Measurements from ENCODE around the gene SAMD5. TPM values are rescaled to one million over a fixed set of nuclear protein-coding genes. Genes with fewer than 3 reads are reported as not detected.

SAMD5 gene
- polyA plus RNA-seq, 6 donors from 2014 or later = not detected

DNA sequence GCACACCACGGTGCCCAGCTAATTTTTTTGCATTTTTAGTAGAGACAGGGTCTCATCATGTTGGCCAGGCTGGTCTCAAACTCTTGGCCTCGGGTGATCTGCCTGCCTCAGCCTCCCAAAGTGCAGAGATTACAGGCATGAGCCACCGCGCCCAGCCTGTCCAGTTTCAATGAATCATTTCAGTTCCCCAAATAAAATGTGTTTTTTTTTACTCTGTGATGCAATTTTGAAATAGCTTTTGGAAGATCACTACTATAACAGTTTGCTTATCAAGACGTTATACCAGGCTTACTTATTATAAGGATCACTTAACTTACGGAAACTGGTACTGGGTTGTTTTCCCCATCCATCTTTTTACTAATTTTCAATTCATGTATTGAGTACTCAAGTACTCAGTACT lies 80.0 kb downstream of the SAMD5 start:
- H3K4me3 Mint-ChIP-seq = no peak overlapping the region
- no peaks in the 10 kb centered on the region for H3K27me3 Mint-ChIP-seq
- no peaks in the 10 kb centered on the region for H3K36me3 Mint-ChIP-seq
- DNase-seq (no peak), ATAC-seq (ENCODE audit: low read depth in 2 of 2) (no peak)
- no peaks in the 10 kb centered on the region for H3K4me1 Mint-ChIP-seq
- no peak overlapping the region for H3K27ac Mint-ChIP-seq
- peaks cover 0 to 3% (median 0%) of the 10 kb centered on the region in 7 donors for H3K9me3 Mint-ChIP-seq

DNA sequence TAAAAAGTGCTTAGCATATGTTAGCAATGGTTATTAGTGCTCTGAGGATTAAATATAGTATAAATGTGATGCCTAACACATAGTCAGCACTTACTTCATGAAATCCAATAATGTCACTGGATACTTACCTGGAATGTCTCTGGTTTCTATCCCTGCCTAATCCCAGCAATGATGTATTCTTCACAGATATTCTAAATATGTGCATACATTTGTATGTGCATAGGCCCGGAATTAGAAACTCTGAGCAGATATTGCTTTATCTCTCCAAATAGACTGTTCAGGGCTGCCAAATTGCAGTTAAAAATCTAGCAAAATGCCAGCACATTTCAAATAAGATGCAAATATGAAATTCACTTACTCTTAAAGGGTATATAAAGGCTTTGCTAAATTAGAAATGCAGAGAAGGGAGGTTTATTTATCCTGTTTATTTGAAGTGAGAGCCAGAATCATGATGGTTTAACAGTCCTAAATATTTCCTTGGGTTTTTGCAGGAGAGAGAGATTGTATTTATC lies 81.3 kb downstream of the SAMD5 start:
- no peak for DNase-seq
- Mint-ChIP-seq H3K4me1 (no peaks in the 10 kb centered on the region), H3K9me3 (peaks cover 0 to 3% (median 0%) of the 10 kb centered on the region in 7 donors), H3K4me3 (no peak overlapping the region), H3K36me3 (no peaks in the 10 kb centered on the region), H3K27ac (no peak overlapping the region), H3K27me3 (no peaks in the 10 kb centered on the region)
- no peak for ATAC-seq (ENCODE audit: low read depth in 2 of 2)

DNA sequence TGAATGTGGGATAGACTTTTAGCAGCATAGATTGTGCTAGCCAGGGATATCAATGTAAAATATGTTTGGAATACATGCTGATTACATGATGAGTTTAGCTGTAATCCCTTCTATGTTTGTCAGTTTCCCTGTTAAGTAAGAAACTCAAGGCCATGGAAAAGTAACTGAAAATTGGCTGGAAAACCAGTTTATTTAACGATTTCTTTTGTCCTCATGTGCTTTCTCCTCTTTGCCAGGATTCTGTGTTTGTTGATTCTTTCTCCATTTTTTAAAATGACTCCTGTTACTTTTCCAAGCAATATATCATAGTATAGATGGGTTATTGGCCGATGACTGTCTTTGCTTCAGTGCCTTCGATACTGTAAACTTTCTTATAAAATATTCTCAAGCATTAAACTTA lies 87.5 kb downstream of the SAMD5 start:
- Mint-ChIP-seq H3K9me3 (peaks cover 0 to 6% (median 0%) of the 10 kb centered on the region in 7 donors), H3K27me3 (peaks cover 0 to 7% (median 5%) of the 10 kb centered on the region in 3 donors), H3K36me3 (no peaks in the 10 kb centered on the region), H3K4me3 (no peak overlapping the region), H3K27ac (no peak overlapping the region), H3K4me1 (no peaks in the 10 kb centered on the region)
- ATAC-seq (ENCODE audit: low read depth in 2 of 2) = no peak
- no peak for DNase-seq

DNA sequence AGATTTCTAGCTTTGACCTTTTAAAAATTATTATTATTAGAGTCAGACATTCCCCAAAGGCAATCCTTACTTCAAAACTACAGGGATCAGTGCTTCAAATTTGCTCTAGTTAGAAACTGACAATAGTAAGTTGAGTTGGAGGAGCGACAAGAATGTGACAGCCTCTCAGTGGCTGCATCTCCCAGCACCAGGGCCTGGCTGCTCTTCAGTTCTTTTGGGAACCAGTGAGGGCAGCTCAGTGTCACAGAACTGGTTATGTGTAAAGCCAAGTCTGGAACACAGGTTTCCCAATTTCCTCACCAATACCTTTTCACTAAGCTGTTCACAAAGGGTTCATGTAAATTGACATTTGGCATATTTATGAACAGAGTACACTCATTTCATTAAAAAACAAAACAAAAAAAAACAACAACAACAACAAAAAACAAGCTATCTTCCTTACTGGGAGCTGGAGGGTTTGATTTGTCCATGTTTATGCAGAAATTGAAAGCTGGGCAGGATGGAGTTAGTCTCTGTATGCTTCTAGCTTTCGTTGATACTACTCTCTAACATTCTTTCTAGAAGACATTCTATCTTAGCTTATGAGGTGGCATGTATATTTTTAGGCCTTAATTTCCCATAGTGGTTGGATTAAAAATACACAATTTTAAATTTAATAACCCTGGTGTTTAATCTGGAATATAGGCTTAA lies 95.0 kb downstream of the SAMD5 start:
- ATAC-seq (ENCODE audit: low read depth in 2 of 2) (no peak), DNase-seq (no peak)
- Mint-ChIP-seq H3K36me3 (no peaks in the 10 kb centered on the region), H3K27ac (no peak overlapping the region), H3K4me1 (no peaks in the 10 kb centered on the region), H3K27me3 (peaks cover 0 to 9% (median 7%) of the 10 kb centered on the region in 3 donors), H3K4me3 (no peak overlapping the region), H3K9me3 (peaks cover 0 to 7% (median 0%) of the 10 kb centered on the region in 7 donors)

DNA sequence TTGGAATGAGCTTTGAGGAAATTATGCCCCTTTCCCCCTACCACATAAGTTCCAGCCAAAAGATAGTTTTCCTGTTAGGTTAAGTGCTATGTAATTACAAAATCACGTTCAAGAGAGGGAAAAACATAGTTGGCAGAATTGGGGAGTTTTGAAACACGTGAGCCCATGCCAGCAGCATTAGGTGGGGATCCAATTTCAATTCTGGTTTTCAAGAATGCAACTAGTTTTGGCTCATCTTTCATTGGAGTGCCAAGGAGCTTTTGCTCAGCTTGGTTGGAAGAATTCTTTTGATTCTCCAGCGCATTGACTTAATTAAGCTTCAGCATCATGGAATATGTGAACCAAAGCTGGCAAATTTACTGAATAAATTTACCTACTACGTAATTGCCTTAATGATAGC lies 95.9 kb downstream of the SAMD5 start:
- ATAC-seq (ENCODE audit: low read depth in 2 of 2) = no peak
- Mint-ChIP-seq H3K27ac (no peak overlapping the region), H3K9me3 (peaks cover 0 to 5% (median 0%) of the 10 kb centered on the region in 7 donors), H3K4me1 (no peaks in the 10 kb centered on the region), H3K36me3 (no peaks in the 10 kb centered on the region), H3K27me3 (peaks cover 0 to 9% (median 7%) of the 10 kb centered on the region in 3 donors), H3K4me3 (no peak overlapping the region)
- no peak for DNase-seq

DNA sequence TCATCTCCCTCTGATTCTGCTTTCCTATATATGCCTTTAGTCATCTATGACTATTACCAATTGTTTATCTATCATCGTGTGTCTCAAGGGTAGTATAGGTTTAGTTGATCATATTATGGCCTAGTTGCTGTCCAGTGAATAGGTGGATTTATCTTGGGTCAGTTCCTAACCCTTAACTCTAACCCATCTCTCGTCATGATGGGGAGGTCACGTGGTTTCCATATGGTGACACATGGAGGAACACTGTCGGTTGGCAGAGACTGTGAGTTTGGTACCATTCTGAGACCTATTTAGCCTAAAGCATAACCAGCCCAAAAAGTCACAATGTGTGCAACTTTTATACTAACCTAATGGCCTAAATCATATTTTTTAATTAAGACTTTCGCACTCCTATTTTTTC lies 103.5 kb downstream of the SAMD5 start:
- no peak for ATAC-seq (ENCODE audit: low read depth in 2 of 2)
- Mint-ChIP-seq H3K27me3 (no peaks in the 10 kb centered on the region), H3K36me3 (no peaks in the 10 kb centered on the region), H3K9me3 (peaks cover 0 to 5% (median 3%) of the 10 kb centered on the region in 7 donors), H3K4me1 (no peaks in the 10 kb centered on the region), H3K4me3 (no peak overlapping the region), H3K27ac (no peak overlapping the region)
- no peak for DNase-seq

DNA sequence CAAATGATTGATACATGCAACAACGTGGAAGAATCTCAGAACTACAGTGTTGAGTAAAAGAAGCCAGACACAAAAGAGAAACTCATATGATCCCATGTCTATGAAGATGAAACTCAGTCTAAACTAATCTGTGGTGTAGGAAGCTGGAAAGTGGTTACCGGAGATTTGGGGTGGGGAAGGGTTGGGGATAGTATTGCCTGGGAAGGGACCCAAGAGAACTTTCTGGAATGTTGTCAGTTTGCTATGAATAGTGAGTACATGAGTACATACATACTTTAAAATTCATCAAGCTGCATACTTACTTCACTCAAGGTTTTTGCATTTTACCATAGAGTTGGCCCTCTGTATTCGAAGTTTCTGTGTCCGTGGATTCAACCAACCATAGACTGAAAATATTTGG lies 106.0 kb downstream of the SAMD5 start:
- no peak for ATAC-seq (ENCODE audit: low read depth in 2 of 2)
- H3K4me1 Mint-ChIP-seq = no peaks in the 10 kb centered on the region
- DNase-seq = no peak
- no peak overlapping the region for H3K27ac Mint-ChIP-seq
- H3K36me3 Mint-ChIP-seq = no peaks in the 10 kb centered on the region
- H3K9me3 Mint-ChIP-seq = peaks cover 0 to 9% (median 2%) of the 10 kb centered on the region in 7 donors
- H3K4me3 Mint-ChIP-seq = no peak overlapping the region
- H3K27me3 Mint-ChIP-seq = peaks cover 0 to 4% (median 0%) of the 10 kb centered on the region in 3 donors

DNA sequence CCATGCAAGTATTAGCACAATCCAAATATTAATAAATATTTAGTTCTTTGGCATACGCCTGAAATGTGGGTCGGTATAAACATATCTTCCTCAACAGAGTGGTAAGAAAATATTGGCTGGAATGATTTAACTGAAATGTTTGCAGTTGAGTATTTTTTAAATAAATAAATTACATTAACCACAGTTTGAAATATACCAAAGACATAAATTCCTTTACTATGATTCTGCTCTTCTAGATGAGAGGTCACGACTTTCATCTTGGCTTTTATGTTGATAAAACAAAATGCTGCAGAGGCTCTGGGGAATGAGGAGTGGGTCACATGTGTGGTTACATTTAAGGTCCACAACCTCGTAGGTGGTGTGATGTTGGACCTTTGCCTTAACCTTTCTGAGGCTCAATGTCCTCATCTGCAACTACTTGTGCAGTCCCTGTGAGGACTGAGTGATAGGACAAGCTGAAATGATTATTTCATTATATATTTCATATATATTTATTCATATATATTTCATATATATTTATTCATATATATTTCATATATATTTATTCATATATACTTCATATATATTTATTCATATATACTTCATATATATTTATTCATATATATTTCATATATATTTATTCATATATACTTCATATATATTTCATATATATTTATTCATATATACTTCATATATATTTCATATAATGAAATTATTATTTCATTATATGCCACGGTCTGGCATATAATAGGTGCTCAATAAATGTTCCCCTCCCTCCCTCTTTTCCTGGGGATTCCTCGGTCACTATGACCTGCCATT lies 107.4 kb downstream of the SAMD5 start:
- peaks cover 0 to 4% (median 0%) of the 10 kb centered on the region in 3 donors for H3K27me3 Mint-ChIP-seq
- ATAC-seq (ENCODE audit: low read depth in 2 of 2) (no peak), DNase-seq (no peak)
- no peak overlapping the region for H3K27ac Mint-ChIP-seq
- no peak overlapping the region for H3K4me3 Mint-ChIP-seq
- peaks cover 0 to 9% (median 2%) of the 10 kb centered on the region in 7 donors for H3K9me3 Mint-ChIP-seq
- H3K36me3 Mint-ChIP-seq = no peaks in the 10 kb centered on the region
- H3K4me1 Mint-ChIP-seq = no peaks in the 10 kb centered on the region

DNA sequence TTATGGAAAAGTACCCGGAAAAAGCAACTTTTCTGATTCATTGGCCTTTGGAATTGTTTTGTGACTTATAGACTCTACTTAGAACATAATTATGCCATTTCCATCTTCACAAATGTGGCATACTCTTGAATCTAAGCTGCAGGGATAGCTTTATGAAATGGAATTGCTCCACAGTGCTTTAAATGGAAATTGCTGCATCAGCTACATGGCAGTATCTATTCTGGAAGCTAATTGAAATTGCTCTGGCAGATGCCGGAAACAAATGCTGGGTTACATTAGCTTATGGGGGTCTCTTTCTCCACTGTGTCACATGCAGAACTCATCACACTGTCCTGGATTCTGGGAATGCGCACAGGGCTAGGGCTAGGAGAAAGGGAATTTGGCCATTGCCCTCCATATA lies 108.9 kb downstream of the SAMD5 start:
- Mint-ChIP-seq H3K36me3 (no peaks in the 10 kb centered on the region), H3K27me3 (peaks cover 0 to 4% (median 0%) of the 10 kb centered on the region in 3 donors), H3K4me3 (no peak overlapping the region), H3K27ac (no peak overlapping the region), H3K4me1 (no peaks in the 10 kb centered on the region), H3K9me3 (peaks cover 0 to 9% (median under 1%) of the 10 kb centered on the region in 7 donors)
- ATAC-seq (ENCODE audit: low read depth in 2 of 2) (no peak), DNase-seq (no peak)

DNA sequence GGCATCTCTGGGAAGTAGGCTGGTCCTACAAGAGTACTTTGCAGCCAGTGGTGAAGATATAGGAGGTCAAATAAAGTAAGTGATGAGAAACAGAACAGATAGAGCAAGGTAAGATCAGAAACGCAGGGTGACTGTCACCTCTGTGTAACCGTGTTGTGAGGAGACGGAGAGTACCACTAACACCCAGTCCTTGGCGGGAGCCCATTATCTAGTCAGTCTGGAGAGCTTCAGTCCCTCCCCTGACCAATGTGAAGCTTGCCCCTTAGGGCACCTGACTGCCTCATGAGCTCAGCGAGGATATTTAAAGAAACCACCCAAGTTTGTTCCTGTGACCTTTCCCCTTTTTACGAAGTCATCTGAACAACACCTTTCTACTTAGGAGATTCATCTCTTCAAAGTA lies 110.0 kb downstream of the SAMD5 start:
- H3K9me3 Mint-ChIP-seq = peaks cover 0 to 12% (median 2%) of the 10 kb centered on the region in 7 donors
- no peaks in the 10 kb centered on the region for H3K36me3 Mint-ChIP-seq
- H3K4me1 Mint-ChIP-seq = no peaks in the 10 kb centered on the region
- DNase-seq = no peak
- ATAC-seq (ENCODE audit: low read depth in 2 of 2) = no peak
- H3K27ac Mint-ChIP-seq = no peak overlapping the region
- H3K4me3 Mint-ChIP-seq = no peak overlapping the region
- peaks cover 0 to 4% (median 0%) of the 10 kb centered on the region in 3 donors for H3K27me3 Mint-ChIP-seq

DNA sequence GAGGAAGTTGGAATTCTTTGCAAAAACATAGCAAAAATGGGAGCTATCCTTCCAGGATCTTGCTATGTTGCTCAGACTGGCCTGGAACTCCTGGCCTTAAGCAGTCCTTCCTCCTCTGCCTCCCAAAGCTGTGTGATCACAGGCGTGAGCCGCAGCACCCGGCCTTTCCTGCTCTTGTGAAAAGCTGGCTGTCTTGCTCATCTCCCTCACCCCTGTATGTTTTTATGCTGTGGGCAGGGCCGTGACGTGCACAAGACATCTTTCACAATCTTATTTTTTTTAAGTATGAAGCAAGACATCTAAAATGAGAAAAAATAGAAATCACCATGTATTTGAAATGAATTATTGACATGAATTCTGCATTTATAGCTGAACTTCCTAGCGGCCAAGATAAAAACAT lies 110.4 kb downstream of the SAMD5 start:
- no peaks in the 10 kb centered on the region for H3K4me1 Mint-ChIP-seq
- H3K27me3 Mint-ChIP-seq = peaks cover 0 to 4% (median 0%) of the 10 kb centered on the region in 3 donors
- peaks cover 0 to 11% (median 2%) of the 10 kb centered on the region in 7 donors for H3K9me3 Mint-ChIP-seq
- H3K27ac Mint-ChIP-seq = no peak overlapping the region
- no peak for DNase-seq
- no peak overlapping the region for H3K4me3 Mint-ChIP-seq
- no peaks in the 10 kb centered on the region for H3K36me3 Mint-ChIP-seq
- ATAC-seq (ENCODE audit: low read depth in 2 of 2) = no peak

All from naive B cell (primary cell).